Pancreas (tissue), 10 donors: ENCODE data around the gene XIAP. TPM values are rescaled to one million over a fixed set of nuclear protein-coding genes. Genes with fewer than 3 reads are reported as not detected.
"Not testable (repeated sequence)": the region's sequence is repeated elsewhere in the genome, so short reads cannot be mapped to it uniquely, and the experiment has no call there.

Experiments
- ATAC-seq, 4 donors: fragments of 200-7000 bp; cut with Tn5 transposase; one replicate each; pipeline versions ENCODE4 v1.8.0 to v1.9.1; 2020; ENCODE audit warnings: mild to moderate bottlenecking in 4 of 4, moderate library complexity in 4 of 4
- DNase-seq, 6 donors: peaks; one replicate each; pipeline ENCODE4 v3.0.0-alpha.2; 2020
- FAIRE-seq: peaks from 2 replicates; lab custom pipeline; 2012; peaks lifted over from hg19 to GRCh38; lab: Jason Lieb, UNC
- H3K27ac ChIP-seq, 4 donors: fragments of 200-600 bp; sonication (generic); 1 replicate in 3 of 4; 2 replicates in 1 of 4; pipeline versions ENCODE4 v1.5.0 to v1.8.0; 2020
- H3K27me3 ChIP-seq, 4 donors: fragments of 200-600 bp; one replicate each; pipeline ENCODE4 v1.8.0; 2021
- H3K36me3 ChIP-seq, 3 donors: fragments of 200-600 bp; sonication (generic) in 1 of 3; one replicate each; pipeline versions ENCODE4 v1.5.0 to v1.8.0; 2020 to 2021
- H3K4me1 ChIP-seq, 3 donors: fragments of 200-600 bp; one replicate each; pipeline ENCODE4 v1.8.0; 2021
- H3K4me3 ChIP-seq, 4 donors: fragments of 200-600 bp; sonication (generic) in 2 of 4; one replicate each; pipeline versions ENCODE4 v1.5.0 to v1.8.0; 2020 to 2021
- H3K9me3 ChIP-seq, 4 donors: fragments of 200-600 bp; one replicate each; pipeline ENCODE4 v1.8.0; 2021
- CTCF ChIP-seq, 4 donors: fragments of 200-600 bp; sonication (generic) in 3 of 4; IDR thresholded peaks; one replicate each; pipeline versions ENCODE4 v1.5.0 to v1.8.0; 2021; ENCODE audit warnings: antibody characterized with exemption in 4 of 4
- WGBS, 2 donors: extraction: QIAGEN DNeasy Blood & Tissue Kit; methylation state at CpG; one replicate each; pipeline ENCODE4 v1.1.7; 2013; 5-methylcytosine and 5-hydroxymethylcytosine counted together
- intact Hi-C, 3 donors: fragments of 100-400 bp; cut with DNase I; formaldehyde crosslinking; loops; one replicate each; pipeline versions ENCODE4 v1.11.1 to v1.14.2; 2022
- polyA plus RNA-seq, 2 donors: library from polyadenylated mRNA; stranded (reverse); fragments of 200-250 nt; gene quantifications; one replicate each; pipeline ENCODE4 v1.2.3, GENCODE V29; 2013
- total RNA-seq, 6 donors: library from RNA; stranded (reverse); fragmentation: NEBNext Ultra II Directional in 4 of 6; extraction: Animal tissue kit (Norgen Biotek cat#: 25700) in 4 of 6; gene quantifications; one replicate each; pipeline versions ENCODE4 v1.2.1 to v1.2.4, GENCODE V29; 2021 to 2023
- donor health status: healthy with polysubstance abuse.
- donor health status: DM: no; HTN: no; CAD: no; lungs with moderate emphysema.
- donor health status: DM: no; HTN: no; CAD: no.
- donor health status: control.
- donor health status: control.
- donor health status: Bipolar disorder and iron deficiency.
- donor health status: DM: yes; HTN: yes; CAD: no.
- donor health status: DM: no; HTN: no; CAD: no.
- donor health status: DM: no; HTN: no; CAD: no.
- donor health status: DM: yes; HTN: yes; CAD: no.

XIAP gene
- total and polyA plus RNA-seq, 8 donors = 3.4 to 40.6 (median 26.0) TPM

- DNase-seq (no peak), ATAC-seq (no peak), FAIRE-seq (no peak)
- no peaks in the 10 kb centered on the region for H3K4me1 ChIP-seq
- no peaks in the 10 kb centered on the region for H3K9me3 ChIP-seq
- TF ChIP-seq CTCF (IDR thresholded peaks at IDR 0.05) = no peak
- 45 to 55% methylated on average over 1 of the region's 1 CpG for WGBS, 2 donors
- H3K27me3 ChIP-seq = no peaks in the 10 kb centered on the region
- no peak overlapping the region for H3K27ac ChIP-seq
- no peaks in the 10 kb centered on the region for H3K36me3 ChIP-seq
- intact Hi-C loops = no loop called here
- no peak overlapping the region for H3K4me3 ChIP-seq
Observed at GRCh38 chrX:123822965-123823364, 36.9 kb upstream of the XIAP start.

GRCh38 chrX:123830309-123830708 lies 29.5 kb upstream of the XIAP start:
- H3K27me3 ChIP-seq = no peaks in the 10 kb centered on the region
- peak in 3 of 4 donors; percentile 24 to 80 (median 75) for ATAC-seq

GRCh38 chrX:123833387-123833786 lies 26.5 kb upstream of the XIAP start:
- H3K9me3 ChIP-seq = no peaks in the 10 kb centered on the region
- 36 to 50% methylated on average over 7 of the region's 7 CpGs for WGBS, 2 donors
- intact Hi-C loops = no loop called here
- TF ChIP-seq CTCF (IDR thresholded peaks at IDR 0.05) = peak; percentile 64 to 73 (median 68)
- ATAC-seq (peak; percentile 81 to 99 (median 94)), FAIRE-seq (peak; percentile 79), DNase-seq (peak in 4 of 6 donors; percentile 16 to 67 (median 34))
- no peaks in the 10 kb centered on the region for H3K4me1 ChIP-seq
- no peaks in the 10 kb centered on the region for H3K27me3 ChIP-seq
- H3K4me3 ChIP-seq = no peak overlapping the region
- no peak overlapping the region for H3K27ac ChIP-seq
- H3K36me3 ChIP-seq = no peaks in the 10 kb centered on the region

More at GRCh38 chrX:123830309-123830708, 29.5 kb upstream of the XIAP start:
- FAIRE-seq (no peak), DNase-seq (peak in 1 of 6 donors; percentile 1)
- no peaks in the 10 kb centered on the region for H3K4me1 ChIP-seq
- H3K36me3 ChIP-seq = no peaks in the 10 kb centered on the region
- no peak overlapping the region for H3K27ac ChIP-seq
- intact Hi-C loops = no loop called here
- H3K9me3 ChIP-seq = no peaks in the 10 kb centered on the region
- TF ChIP-seq CTCF (IDR thresholded peaks at IDR 0.05) = no peak
- 34 to 49% methylated on average over 5 to 6 of the region's 6 CpGs for WGBS, 2 donors
- H3K4me3 ChIP-seq = no peak overlapping the region

- H3K4me3 ChIP-seq = no peak overlapping the region
- no peak for TF ChIP-seq CTCF (IDR thresholded peaks at IDR 0.05)
- 50 to 71% methylated on average over 1 of the region's 1 CpG for WGBS, 2 donors
- DNase-seq (no peak), FAIRE-seq (no peak), ATAC-seq (no peak)
- no peaks in the 10 kb centered on the region for H3K27me3 ChIP-seq
- H3K4me1 ChIP-seq = no peaks in the 10 kb centered on the region
- H3K9me3 ChIP-seq = no peaks in the 10 kb centered on the region
- intact Hi-C loops = no loop called here
- no peaks in the 10 kb centered on the region for H3K36me3 ChIP-seq
- no peak overlapping the region for H3K27ac ChIP-seq
Observed at GRCh38 chrX:123834116-123834515, 25.7 kb upstream of the XIAP start.

- DNase-seq (no peak), ATAC-seq (peak in 2 of 4 donors; percentile 21 to 55), FAIRE-seq (no peak)
- no peaks in the 10 kb centered on the region for H3K27me3 ChIP-seq
- H3K36me3 ChIP-seq = no peaks in the 10 kb centered on the region
- WGBS, 2 donors = 79 to 81% methylated on average over 6 of the region's 6 CpGs
- H3K27ac ChIP-seq = no peak overlapping the region
- no peak for TF ChIP-seq CTCF (IDR thresholded peaks at IDR 0.05)
- intact Hi-C loops = no loop called here
- H3K4me3 ChIP-seq = no peak overlapping the region
- no peaks in the 10 kb centered on the region for H3K4me1 ChIP-seq
- no peaks in the 10 kb centered on the region for H3K9me3 ChIP-seq
Observed at GRCh38 chrX:123835661-123836371, 24.0 kb upstream of the XIAP start.

- WGBS, 2 donors = 76 to 91% methylated on average over 4 of the region's 4 CpGs
- DNase-seq, H3K9me3 ChIP-seq, H3K4me3 ChIP-seq, intact Hi-C loops, H3K36me3 ChIP-seq, H3K27ac ChIP-seq, H3K27me3 ChIP-seq, H3K4me1 ChIP-seq, ATAC-seq, FAIRE-seq: not testable (repeated sequence)
Observed at GRCh38 chrX:123845129-123845528, 14.7 kb upstream of the XIAP start.
